VCaP (cell line): ENCODE data around the gene AHSA1.

Experiments
- H3K27ac ChIP-seq: fragments of 450-650 bp; 2 replicates; pipeline ENCODE4 v1.5.1; 2017
- CTCF ChIP-seq: fragments of 450-650 bp; conservative IDR thresholded peaks from 2 replicates; pipeline ENCODE4 v1.5.1; 2017; ENCODE audit warnings: mild to moderate bottlenecking, moderate library complexity

Gene AHSA1

GRCh38 chr14:77458249-77458950, 507 bp downstream of the AHSA1 start:
- H3K27ac ChIP-seq: peak overlapping the region; percentile 91
- TF ChIP-seq CTCF: no peak

- peak overlapping the region; percentile 91 for H3K27ac ChIP-seq
- TF ChIP-seq CTCF: peak; percentile 77
Observed at GRCh38 chr14:77459072-77459723, 1.3 kb downstream of the AHSA1 start.

- TF ChIP-seq CTCF: no peak
Observed at GRCh38 chr14:77467801-77468200, 9.9 kb downstream of the AHSA1 start.

GRCh38 chr14:77469067-77469505, 11.2 kb downstream of the AHSA1 start:
- no peak for TF ChIP-seq CTCF
- H3K27ac ChIP-seq: peak overlapping the region; percentile 69; the same call in 1 of the 2 replicates

More at GRCh38 chr14:77467801-77468200, 9.9 kb downstream of the AHSA1 start:
- no peak overlapping the region; the same call in 1 of the 2 replicates for H3K27ac ChIP-seq

GRCh38 chr14:77469539-77469938, 11.6 kb downstream of the AHSA1 start:
- TF ChIP-seq CTCF: no peak
- peak overlapping the region; percentile 69 for H3K27ac ChIP-seq

- no peak for TF ChIP-seq CTCF
- peak overlapping the region; percentile 69 for H3K27ac ChIP-seq
Observed at GRCh38 chr14:77470224-77470870, 12.5 kb downstream of the AHSA1 start.

- no peak for TF ChIP-seq CTCF
- H3K27ac ChIP-seq: no peak overlapping the region
Observed at GRCh38 chr14:77473921-77474320, 16.0 kb downstream of the AHSA1 start.
